Measurements from ENCODE around the gene ACAA1.
"Not testable (repeated sequence)": the region's sequence is repeated elsewhere in the genome, so short reads cannot be mapped to it uniquely, and the experiment has no call there.

Gene ACAA1

DNA sequence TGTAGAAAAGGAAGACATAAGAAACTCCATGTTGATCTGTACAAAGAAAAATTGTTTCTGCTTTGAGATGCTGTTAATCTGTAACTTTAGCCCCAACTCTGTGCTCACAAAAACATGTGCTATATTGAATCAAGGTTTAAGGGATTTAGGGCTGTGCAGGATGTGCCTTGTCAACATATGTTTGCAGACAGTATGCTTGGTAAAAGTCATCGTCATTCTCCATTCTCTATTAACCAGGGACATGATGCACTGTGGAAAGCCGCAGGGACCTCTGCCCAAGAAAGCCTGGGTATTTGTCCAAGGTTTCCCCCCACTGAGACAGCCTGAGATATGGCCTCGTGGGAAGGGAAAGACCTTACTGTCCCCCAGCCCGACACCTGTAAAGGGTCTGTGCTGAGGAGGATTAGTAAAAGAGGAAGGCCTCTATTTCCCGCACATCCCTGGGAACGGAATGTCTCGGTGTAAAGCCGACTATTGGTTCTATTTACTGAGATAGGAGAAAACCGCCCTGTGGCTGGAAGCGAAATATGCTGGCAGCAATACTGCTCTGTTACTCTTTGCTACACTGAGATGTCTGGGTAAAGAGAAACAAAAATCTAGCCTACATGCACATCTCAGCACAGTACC lies 2.3 kb downstream of the ACAA1 start:
- not testable (repeated sequence) for DNase-seq (ENCODE audit: low read depth)

- DNase-seq (ENCODE audit: low read depth), result no peak
Observed at GRCh38 chr3:38133557-38134405, 3.1 kb downstream of the ACAA1 start.

GRCh38 chr3:38133209-38133556 lies 3.7 kb downstream of the ACAA1 start:
- no peak for DNase-seq (ENCODE audit: low read depth)

- DNase-seq (ENCODE audit: low read depth), result no peak
Observed at GRCh38 chr3:38131621-38132369, 5.1 kb downstream of the ACAA1 start.

GRCh38 chr3:38130631-38131065 lies 6.3 kb downstream of the ACAA1 start:
- no peak for DNase-seq (ENCODE audit: low read depth)

DNA sequence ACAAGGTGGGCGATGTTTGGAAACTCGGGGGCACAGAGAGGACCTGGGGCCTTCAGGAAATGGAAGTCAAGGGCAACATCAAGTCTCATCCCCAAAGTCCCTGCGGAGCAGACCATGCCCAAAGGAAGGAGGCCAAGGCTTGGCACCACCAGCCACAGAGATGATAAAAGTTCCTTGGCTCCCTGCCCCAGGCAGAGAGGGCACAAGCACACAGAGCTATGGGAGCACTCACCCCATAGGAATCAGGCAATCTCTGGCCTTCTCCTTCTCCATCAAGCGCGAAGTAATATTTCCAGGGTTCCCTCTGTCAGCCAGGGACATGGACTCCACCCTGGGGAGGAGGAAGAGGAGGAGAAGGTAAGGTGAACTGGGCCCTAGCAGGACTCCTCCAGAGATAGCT lies 7.9 kb downstream of the ACAA1 start:
- no peak for DNase-seq (ENCODE audit: low read depth)

- no peak for DNase-seq (ENCODE audit: low read depth)
Observed at GRCh38 chr3:38128303-38128655, 8.6 kb downstream of the ACAA1 start.

DNA sequence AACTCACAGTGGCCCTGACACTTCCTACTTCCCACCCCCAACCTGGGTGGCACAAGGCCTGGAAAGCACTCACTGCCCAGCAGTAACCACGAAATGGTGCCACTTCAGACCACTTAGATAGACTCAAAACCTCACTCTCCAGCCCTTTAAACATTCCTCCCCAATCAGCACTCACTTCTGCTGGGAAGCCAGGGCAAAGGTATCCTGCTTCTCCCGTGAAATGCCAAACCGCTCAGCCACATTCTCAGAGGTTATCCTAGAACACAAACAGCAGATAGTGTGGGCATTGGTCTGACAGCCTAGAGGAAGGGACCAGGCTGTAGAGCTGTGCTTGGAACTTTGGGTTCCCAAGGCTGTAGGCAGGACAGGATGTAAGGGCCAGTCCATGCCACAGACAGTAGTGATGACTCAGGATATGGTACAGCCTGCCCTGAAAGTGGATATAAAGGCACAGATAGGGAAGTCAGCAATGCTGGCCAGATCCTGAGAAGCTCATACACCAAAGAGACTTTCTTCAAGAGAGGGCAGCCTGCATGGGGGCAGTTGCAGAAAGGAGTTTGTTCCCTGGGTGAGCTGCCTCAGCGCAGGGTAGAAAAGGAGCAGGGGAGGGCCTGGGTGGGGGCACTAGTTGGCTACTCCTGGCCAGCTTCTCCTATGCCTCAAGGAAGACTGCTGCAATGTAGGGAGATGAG lies 9.2 kb downstream of the ACAA1 start:
- no peak for DNase-seq (ENCODE audit: low read depth)

DNA sequence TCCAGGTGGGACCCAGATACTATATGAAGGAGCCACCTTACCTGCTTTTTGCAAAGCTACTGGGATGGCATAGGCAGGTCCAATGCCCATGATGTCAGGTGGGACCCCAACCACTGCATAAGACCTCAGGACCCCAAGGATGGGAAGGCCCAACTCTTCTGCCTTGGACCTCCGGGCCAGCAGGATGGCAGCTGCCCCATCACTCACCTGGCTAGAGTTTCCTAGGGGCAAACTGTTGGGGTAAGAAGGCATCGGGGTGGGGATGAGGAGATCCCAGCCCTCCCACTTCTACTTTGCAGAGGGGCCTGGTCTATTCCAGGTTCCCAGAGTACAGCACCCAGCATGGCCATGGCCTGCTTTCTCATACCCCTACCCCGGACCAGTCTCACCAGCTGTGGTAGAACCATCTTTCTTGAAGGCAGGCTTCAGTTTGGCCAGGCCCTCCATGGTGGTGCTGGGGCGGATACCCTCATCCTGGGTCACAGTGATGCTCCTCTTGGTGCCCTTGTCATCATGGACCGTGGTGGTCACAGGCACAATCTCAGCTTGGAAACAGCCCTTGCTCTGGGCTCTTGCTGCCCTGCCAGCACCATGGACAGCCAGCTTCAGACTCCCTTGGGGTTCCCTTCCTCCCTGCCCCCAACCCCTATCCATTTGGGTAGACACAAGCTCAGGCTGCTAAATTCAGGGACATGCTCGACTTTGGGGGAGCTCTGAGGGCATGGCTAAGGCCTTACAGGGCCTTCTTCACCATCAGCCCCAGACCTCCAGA lies 10.6 kb downstream of the ACAA1 start:
- DNase-seq (ENCODE audit: low read depth), result no peak

DNA sequence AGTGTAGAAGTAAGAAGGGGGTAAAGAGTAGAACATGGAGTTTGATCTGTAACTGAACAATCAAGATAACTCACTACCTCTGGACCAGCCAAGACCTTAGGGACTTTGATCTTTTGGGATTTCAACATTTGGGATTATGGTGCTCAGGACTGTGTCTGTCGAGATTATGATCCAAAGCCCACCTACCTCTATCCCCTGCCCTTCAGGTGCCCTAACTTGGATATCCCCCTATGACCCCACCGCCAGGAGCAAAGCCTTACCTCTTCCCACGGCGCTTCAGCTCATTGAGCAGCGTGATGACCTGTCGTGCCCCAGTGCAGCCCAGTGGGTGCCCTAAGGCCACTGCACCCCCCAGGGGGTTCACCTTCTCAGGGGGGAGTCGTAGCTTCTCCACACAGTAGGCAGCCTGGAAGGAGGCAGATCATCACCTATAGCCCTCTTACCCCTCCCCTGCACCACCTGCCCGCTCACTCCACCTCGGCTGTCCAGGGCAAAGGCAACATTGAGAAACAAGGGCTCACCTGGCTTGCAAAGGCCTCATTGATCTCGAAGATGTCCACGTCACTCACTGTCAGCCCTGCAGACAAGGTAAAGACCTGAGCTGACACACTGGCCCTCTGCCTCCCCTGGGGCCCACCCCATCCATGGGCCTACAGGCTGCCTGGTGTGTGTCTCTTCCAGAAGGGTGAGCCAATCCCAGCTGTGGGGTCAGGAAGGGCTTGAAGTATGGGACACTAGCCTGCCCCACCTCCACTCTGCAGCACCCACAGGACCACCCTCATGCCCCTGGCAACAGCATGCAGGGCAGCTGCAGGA lies 11.4 kb downstream of the ACAA1 start:
- no peak for DNase-seq (ENCODE audit: low read depth)

DNA sequence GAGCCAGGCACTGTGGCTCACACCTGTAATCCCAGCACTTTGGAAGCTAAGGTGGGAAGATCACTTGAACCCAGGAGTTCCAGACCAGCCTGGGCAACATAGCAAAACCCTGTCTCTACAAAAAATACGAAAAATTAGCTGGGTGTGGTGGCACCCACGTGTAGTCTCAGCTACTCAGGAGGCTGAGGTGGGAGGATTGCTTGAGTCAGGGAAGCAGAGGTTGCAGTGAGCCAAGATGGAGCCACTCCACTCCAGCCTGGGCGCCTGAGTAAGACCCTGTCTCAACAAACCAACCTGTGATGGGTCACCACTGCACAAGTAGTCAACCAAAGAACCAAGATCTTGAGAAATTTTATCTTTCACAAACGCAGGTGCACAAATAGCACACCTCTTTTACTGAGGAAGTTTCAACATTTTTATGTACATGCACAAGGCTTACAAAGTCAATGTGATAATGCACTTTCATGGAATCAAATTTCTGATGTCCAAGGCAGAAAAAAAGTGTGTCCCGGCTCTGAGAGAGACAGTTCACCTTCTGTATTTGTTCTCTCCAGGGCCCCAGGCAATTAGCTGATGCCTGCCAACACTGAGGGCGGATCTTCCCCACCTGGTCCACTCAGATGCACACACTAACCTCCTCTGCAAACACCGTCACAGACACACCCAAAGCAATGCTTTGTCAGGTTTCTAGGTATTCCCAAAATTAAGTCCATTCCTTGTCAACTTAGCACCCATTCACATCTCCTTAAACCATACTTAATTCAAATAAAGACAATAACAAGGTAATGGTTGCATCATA lies 12.4 kb downstream of the ACAA1 start:
- DNase-seq (ENCODE audit: low read depth), result no peak

DNA sequence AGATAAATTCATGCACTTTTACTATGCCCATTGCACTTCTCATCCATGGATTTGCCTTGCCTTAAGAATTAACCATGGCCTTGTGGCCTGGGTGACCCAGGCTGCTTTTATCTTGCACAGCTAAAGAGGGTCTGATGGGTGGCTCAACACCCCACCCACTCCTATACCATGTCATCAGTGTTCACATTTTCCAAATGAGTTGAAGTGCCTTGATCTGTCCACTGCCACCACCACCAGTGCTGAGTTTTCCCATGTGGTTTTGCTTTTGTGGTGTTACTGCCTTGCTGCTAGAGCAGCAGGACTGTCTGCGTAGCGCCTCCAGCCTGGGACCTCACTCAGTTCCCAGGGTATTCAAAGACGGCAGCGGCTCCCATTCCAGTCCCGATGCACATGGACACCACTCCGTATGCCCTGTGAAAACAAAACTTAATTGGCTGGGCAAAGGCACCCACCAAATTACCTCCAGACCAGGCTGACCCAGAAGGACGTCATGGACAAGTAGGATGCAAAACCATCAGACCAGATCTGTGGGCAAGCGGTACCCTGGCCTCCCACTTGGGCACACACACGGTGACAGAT lies 14.1 kb downstream of the ACAA1 start:
- no peak for DNase-seq (ENCODE audit: low read depth)

- no peak for DNase-seq (ENCODE audit: low read depth)
Observed at GRCh38 chr3:38121832-38122461, 15.0 kb downstream of the ACAA1 start.

GRCh38 chr3:38121451-38121831 lies 15.5 kb downstream of the ACAA1 start:
- no peak for DNase-seq (ENCODE audit: low read depth)

GRCh38 chr3:38120693-38121450 lies 16.1 kb downstream of the ACAA1 start:
- DNase-seq (ENCODE audit: low read depth), result no peak

DNA sequence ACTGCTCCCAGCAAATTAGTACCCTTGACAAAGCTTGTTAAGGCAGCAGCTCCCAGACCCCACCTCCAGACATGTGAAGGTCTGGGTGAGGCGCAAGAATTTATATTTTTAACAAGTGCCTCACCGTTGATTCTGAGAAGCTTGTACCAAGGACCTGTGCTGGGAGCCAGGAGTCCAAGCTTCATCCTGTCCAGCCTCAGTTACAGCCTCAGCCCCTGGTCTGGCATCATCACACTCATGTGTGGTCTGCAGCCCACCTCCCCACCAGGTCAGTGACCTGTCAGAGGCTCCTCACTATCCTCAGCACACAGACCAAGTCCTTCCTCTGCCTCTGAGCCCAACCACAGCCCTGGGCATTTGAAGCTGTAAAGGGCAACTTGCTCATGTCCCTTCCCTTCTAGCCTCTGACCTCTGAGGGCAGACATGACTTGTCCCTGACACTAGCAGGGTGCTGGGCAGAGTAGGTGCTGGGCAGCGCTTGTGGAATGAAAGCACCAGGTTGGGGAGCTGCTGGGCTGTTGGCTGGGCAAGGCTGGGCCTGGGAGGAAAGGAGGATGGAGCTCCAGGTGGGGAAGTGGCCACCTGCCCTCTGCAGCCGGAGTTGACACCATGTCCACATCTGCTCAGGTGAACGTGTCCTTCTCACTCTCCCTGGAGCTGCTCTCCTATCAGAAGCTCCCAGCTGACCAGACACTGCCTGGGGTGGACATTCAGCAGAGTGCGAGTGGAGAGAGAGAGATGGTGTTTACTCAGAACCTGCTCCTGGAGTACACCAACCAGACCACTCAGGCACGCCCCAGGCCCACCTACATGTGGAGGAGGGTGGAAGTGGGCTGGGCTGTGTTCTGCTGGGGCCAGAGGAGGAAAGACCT lies 16.9 kb downstream of the ACAA1 start:
- no peak for DNase-seq (ENCODE audit: low read depth)

GRCh38 chr3:38119248-38119544 lies 17.7 kb downstream of the ACAA1 start:
- DNase-seq (ENCODE audit: low read depth), result no peak

Data from stimulated activated CD8-positive, alpha-beta memory T cell treated with anti-CD3 and anti-CD28 coated beads, Interleukin-15, amount 100 ng/mL, for 24 hours (primary cell).